Measurements from ENCODE around the gene CD69. TPM values are rescaled to one million over a fixed set of nuclear protein-coding genes. Genes with fewer than 3 reads are reported as not detected.
"Not testable (repeated sequence)": the region's sequence is repeated elsewhere in the genome, so short reads cannot be mapped to it uniquely, and the experiment has no call there.

The CD69 gene
- total RNA-seq, 1 donor from 2014 or later, result not detected

GRCh38 chr12:9718968-9719367 lies 41.7 kb downstream of the CD69 start:
- Histone ChIP-seq H3K4me1 (no peaks in the 10 kb centered on the region), H2AFZ (replicated peaks) (no peak overlapping the region), H3K9me3 (ENCODE audit: low read depth) (no peaks in the 10 kb centered on the region), H3K9ac (no peak overlapping the region), H3K27ac (no peak overlapping the region), H3K27me3 (no peaks in the 10 kb centered on the region), H3K36me3 (no peaks in the 10 kb centered on the region), H3K4me3 (no peak overlapping the region), H3K79me2 (ENCODE audit: low read depth) (no peaks in the 10 kb centered on the region), H4K20me1 (ENCODE audit: low read depth) (no peaks in the 10 kb centered on the region), H3K4me2 (no peak overlapping the region), H3F3A (ENCODE audit: low read depth) (no peaks in the 10 kb centered on the region)
- DNase-seq (ENCODE audit: low spot score), result no peak
- H3K27ac Mint-ChIP-seq, result no peak overlapping the region
- no peaks in the 10 kb centered on the region for H3K4me1 Mint-ChIP-seq
- no peaks in the 10 kb centered on the region for H3K9me3 Mint-ChIP-seq
- no peak overlapping the region for H3K4me3 Mint-ChIP-seq
- no peaks in the 10 kb centered on the region for H3K36me3 Mint-ChIP-seq
- no peak for TF ChIP-seq EZH2 (IDR thresholded peaks at IDR 0.05)
- TF ChIP-seq, protein P1, sequence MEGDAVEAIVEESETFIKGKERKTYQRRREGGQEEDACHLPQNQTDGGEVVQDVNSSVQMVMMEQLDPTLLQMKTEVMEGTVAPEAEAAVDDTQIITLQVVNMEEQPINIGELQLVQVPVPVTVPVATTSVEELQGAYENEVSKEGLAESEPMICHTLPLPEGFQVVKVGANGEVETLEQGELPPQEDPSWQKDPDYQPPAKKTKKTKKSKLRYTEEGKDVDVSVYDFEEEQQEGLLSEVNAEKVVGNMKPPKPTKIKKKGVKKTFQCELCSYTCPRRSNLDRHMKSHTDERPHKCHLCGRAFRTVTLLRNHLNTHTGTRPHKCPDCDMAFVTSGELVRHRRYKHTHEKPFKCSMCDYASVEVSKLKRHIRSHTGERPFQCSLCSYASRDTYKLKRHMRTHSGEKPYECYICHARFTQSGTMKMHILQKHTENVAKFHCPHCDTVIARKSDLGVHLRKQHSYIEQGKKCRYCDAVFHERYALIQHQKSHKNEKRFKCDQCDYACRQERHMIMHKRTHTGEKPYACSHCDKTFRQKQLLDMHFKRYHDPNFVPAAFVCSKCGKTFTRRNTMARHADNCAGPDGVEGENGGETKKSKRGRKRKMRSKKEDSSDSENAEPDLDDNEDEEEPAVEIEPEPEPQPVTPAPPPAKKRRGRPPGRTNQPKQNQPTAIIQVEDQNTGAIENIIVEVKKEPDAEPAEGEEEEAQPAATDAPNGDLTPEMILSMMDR (IDR thresholded peaks at IDR 0.05), result no peak
- no peaks in the 10 kb centered on the region for H3K27me3 Mint-ChIP-seq (ENCODE audit: insufficient read depth, low read depth)

DNA sequence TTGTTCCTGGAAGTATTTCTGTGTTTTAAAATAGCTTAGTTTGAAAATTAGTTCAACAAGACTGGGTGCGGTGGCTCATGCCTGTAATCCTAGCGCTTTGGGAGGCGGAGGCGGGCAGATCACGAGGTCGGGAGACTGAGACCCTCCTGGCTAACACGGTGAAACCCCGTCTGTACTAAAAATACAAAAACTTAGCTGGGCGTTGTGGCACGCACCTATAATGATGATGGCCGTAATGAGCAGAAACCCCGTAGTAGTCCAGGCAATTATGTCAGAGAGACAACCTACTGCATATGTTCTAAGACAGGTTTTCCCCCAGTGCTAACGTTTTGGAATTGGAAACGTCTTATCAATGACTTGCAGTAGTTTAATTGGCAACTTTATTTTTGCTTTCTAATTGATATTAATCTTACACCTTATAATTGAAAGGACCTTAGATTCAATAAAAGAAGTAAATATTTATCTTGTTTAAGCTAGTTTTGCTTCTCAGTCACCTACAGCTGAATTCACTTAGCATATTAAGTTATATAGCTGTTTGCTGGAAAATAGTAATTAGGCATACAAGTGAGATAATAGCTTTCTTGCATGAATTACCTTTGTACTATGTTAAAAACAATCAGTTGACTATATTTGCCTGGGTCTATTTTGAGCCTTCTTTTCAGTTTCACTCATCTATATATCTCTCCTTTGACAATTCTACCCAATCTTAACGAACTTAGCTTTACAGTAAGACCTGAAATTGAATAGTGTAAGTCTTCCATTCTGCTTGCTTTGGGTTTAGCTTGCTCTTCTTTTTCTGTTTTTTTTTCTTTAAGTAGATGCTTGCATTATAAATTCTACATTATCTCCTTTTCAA lies 43.4 kb downstream of the CD69 start:
- no peaks in the 10 kb centered on the region for H3K36me3 Mint-ChIP-seq
- no peaks in the 10 kb centered on the region for H3K79me2 ChIP-seq (ENCODE audit: low read depth)
- H3K27ac ChIP-seq, result no peak overlapping the region
- H3K9me3 Mint-ChIP-seq, result no peaks in the 10 kb centered on the region
- no peak overlapping the region for H3K4me3 Mint-ChIP-seq
- H3K9ac ChIP-seq, result no peak overlapping the region
- H4K20me1 ChIP-seq (ENCODE audit: low read depth), result no peaks in the 10 kb centered on the region
- TF ChIP-seq EZH2phosphoT487 (IDR thresholded peaks at IDR 0.05), result no peak
- TF ChIP-seq, protein P1 (IDR thresholded peaks at IDR 0.05), result no peak
- H3K36me3 ChIP-seq, result no peaks in the 10 kb centered on the region
- H3F3A ChIP-seq (ENCODE audit: low read depth), result no peaks in the 10 kb centered on the region
- no peaks in the 10 kb centered on the region for H3K4me1 ChIP-seq
- no peaks in the 10 kb centered on the region for H3K4me1 Mint-ChIP-seq
- H3K27ac Mint-ChIP-seq, result no peak overlapping the region
- no peak overlapping the region for H3K4me2 ChIP-seq
- no peak for DNase-seq (ENCODE audit: low spot score)
- H3K27me3 ChIP-seq, result no peaks in the 10 kb centered on the region
- no peaks in the 10 kb centered on the region for H3K27me3 Mint-ChIP-seq (ENCODE audit: insufficient read depth, low read depth)
- no peaks in the 10 kb centered on the region for H3K9me3 ChIP-seq (ENCODE audit: low read depth)
- H3K4me3 ChIP-seq, result no peak overlapping the region
- H2AFZ ChIP-seq (replicated peaks), result no peak overlapping the region

GRCh38 chr12:9713032-9713558 lies 47.6 kb downstream of the CD69 start:
- not testable (repeated sequence) for H3F3A ChIP-seq (ENCODE audit: low read depth); H3K79me2 ChIP-seq (ENCODE audit: low read depth); DNase-seq (ENCODE audit: low spot score); H3K4me1 ChIP-seq; H3K4me1 Mint-ChIP-seq; H3K9me3 ChIP-seq (ENCODE audit: low read depth); H3K9me3 Mint-ChIP-seq; H3K36me3 Mint-ChIP-seq; H3K27ac ChIP-seq; H3K27me3 ChIP-seq; H3K36me3 ChIP-seq; H3K9ac ChIP-seq; H3K27me3 Mint-ChIP-seq (ENCODE audit: insufficient read depth, low read depth); H3K4me2 ChIP-seq; H3K27ac Mint-ChIP-seq; H2AFZ ChIP-seq (replicated peaks); H3K4me3 Mint-ChIP-seq; H3K4me3 ChIP-seq; H4K20me1 ChIP-seq (ENCODE audit: low read depth)

DNA sequence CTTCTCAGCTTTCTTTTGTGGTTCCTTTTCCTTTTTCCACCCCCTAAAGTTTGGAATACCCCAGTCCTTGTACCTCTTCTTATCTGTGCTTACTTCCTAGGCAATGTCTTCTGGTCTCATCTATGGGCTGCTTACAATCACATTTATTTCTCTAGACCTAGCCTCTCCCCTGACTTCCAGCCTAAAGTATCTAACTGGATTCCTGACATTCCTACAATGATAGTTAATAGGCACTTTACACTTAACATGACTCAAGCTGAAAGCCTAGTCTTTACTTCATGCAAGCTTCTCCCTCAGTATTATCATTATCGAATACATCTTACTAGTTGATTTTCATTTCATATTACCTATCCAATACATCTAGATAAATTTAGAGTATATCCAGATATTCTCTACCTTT lies 49.0 kb downstream of the CD69 start:
- no peak overlapping the region for H3K4me3 Mint-ChIP-seq
- no peaks in the 10 kb centered on the region for H3K36me3 Mint-ChIP-seq
- Histone ChIP-seq H3K4me1 (no peaks in the 10 kb centered on the region), H3K27me3 (no peaks in the 10 kb centered on the region), H3K36me3 (no peaks in the 10 kb centered on the region), H3K4me3 (no peak overlapping the region), H4K20me1 (ENCODE audit: low read depth) (no peaks in the 10 kb centered on the region), H3K79me2 (ENCODE audit: low read depth) (no peaks in the 10 kb centered on the region), H3F3A (ENCODE audit: low read depth) (no peaks in the 10 kb centered on the region), H3K4me2 (no peak overlapping the region), H3K9ac (no peak overlapping the region), H3K9me3 (ENCODE audit: low read depth) (no peaks in the 10 kb centered on the region), H3K27ac (no peak overlapping the region), H2AFZ (replicated peaks) (no peak overlapping the region)
- no peak for TF ChIP-seq EZH2phosphoT487 (IDR thresholded peaks at IDR 0.05)
- no peak for TF ChIP-seq EZH2 (IDR thresholded peaks at IDR 0.05)
- TF ChIP-seq, protein P1 (IDR thresholded peaks at IDR 0.05), result no peak
- H3K9me3 Mint-ChIP-seq, result no peaks in the 10 kb centered on the region
- H3K27me3 Mint-ChIP-seq (ENCODE audit: insufficient read depth, low read depth), result peaks cover 2% of the 10 kb centered on the region
- no peak overlapping the region for H3K27ac Mint-ChIP-seq
- no peaks in the 10 kb centered on the region for H3K4me1 Mint-ChIP-seq
- no peak for DNase-seq (ENCODE audit: low spot score)

Measured in neural progenitor cell (in vitro differentiated cells).